ENCODE results near the gene TUT4.

GRCh38 chr1:52455686-52456085 lies 97.2 kb downstream of the TUT4 start:
- no peak for TF ChIP-seq EZH2phosphoT487 (IDR thresholded peaks at IDR 0.05; ENCODE audit: unreplicated experiment)
- TF ChIP-seq ZNF331 (CRISPR knock-in tag; IDR thresholded peaks at IDR 0.05; ENCODE audit: low read depth) = no peak
- no peak for TF ChIP-seq CTCF (conservative IDR thresholded peaks at IDR 0.05; ENCODE audit: low read depth in 2 of 2)
- TF ChIP-seq POLR2AphosphoS5 (IDR thresholded peaks at IDR 0.05; ENCODE audit: low read depth) = no peak
- no peak for TF ChIP-seq ZNF114 (CRISPR knock-in tag; IDR thresholded peaks at IDR 0.05)
- TF ChIP-seq, protein P1, sequence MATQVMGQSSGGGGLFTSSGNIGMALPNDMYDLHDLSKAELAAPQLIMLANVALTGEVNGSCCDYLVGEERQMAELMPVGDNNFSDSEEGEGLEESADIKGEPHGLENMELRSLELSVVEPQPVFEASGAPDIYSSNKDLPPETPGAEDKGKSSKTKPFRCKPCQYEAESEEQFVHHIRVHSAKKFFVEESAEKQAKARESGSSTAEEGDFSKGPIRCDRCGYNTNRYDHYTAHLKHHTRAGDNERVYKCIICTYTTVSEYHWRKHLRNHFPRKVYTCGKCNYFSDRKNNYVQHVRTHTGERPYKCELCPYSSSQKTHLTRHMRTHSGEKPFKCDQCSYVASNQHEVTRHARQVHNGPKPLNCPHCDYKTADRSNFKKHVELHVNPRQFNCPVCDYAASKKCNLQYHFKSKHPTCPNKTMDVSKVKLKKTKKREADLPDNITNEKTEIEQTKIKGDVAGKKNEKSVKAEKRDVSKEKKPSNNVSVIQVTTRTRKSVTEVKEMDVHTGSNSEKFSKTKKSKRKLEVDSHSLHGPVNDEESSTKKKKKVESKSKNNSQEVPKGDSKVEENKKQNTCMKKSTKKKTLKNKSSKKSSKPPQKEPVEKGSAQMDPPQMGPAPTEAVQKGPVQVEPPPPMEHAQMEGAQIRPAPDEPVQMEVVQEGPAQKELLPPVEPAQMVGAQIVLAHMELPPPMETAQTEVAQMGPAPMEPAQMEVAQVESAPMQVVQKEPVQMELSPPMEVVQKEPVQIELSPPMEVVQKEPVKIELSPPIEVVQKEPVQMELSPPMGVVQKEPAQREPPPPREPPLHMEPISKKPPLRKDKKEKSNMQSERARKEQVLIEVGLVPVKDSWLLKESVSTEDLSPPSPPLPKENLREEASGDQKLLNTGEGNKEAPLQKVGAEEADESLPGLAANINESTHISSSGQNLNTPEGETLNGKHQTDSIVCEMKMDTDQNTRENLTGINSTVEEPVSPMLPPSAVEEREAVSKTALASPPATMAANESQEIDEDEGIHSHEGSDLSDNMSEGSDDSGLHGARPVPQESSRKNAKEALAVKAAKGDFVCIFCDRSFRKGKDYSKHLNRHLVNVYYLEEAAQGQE (IDR thresholded peaks at IDR 0.05; ENCODE audit: unreplicated experiment) = no peak

Measured in GM23338 (cell line).